Liver (tissue), 9 donors: ENCODE data around the gene SENP1. TPM values are rescaled to one million over a fixed set of nuclear protein-coding genes. Genes with fewer than 3 reads are reported as not detected.

Experiments used
- DNase-seq: peaks from one replicate; pipeline ENCODE4 v3.0.0-alpha.2; 2017; ENCODE audit warnings: low spot score
- H3K27ac ChIP-seq, 2 donors: one replicate each; pipeline ENCODE4 v1.7.0; 2013; ENCODE audit warnings: inconsistent platforms in 2 of 2, low read length in 2 of 2, control low read depth in 1 of 2, low read depth in 1 of 2, mild to moderate bottlenecking in 1 of 2
- H3K27me3 ChIP-seq, 4 donors: one replicate each; pipeline versions ENCODE4 v1.6.1 to v1.7.0; 2013; ENCODE audit warnings: low read length in 3 of 4, inconsistent platforms in 1 of 4, mild to moderate bottlenecking in 1 of 4, moderate library complexity in 1 of 4; ENCODE audit not compliant: control insufficient read depth in 4 of 4, insufficient read depth in 4 of 4
- H3K36me3 ChIP-seq, 4 donors: one replicate each; pipeline versions ENCODE4 v1.6.1 to v1.7.0; 2013; ENCODE audit warnings: low read length in 3 of 4, mild to moderate bottlenecking in 3 of 4, low read depth in 1 of 4, moderate library complexity in 1 of 4; ENCODE audit not compliant: control insufficient read depth in 4 of 4, insufficient read depth in 3 of 4
- H3K4me1 ChIP-seq, 4 donors: one replicate each; pipeline versions ENCODE4 v1.6.1 to v1.7.0; 2013; ENCODE audit warnings: low read length in 3 of 4, mild to moderate bottlenecking in 3 of 4, moderate library complexity in 1 of 4; ENCODE audit not compliant: control insufficient read depth in 4 of 4, insufficient read depth in 4 of 4
- H3K4me3 ChIP-seq, 3 donors: one replicate each; pipeline versions ENCODE4 v1.6.1 to v1.7.0; 2013; ENCODE audit warnings: low read length in 3 of 3, control low read depth in 1 of 3, low read depth in 1 of 3, mild to moderate bottlenecking in 1 of 3
- H3K9ac ChIP-seq, 2 donors: one replicate each; pipeline ENCODE4 v1.7.0; 2013; ENCODE audit warnings: low read length in 2 of 2, mild to moderate bottlenecking in 2 of 2, moderate library complexity in 2 of 2, control low read depth in 1 of 2, low read depth in 1 of 2
- H3K9me3 ChIP-seq, 4 donors: one replicate each; pipeline versions ENCODE4 v1.6.1 to v1.7.0; 2013; ENCODE audit warnings: low read length in 3 of 4; ENCODE audit not compliant: control insufficient read depth in 4 of 4
- EGR1 ChIP-seq, 2 donors: IDR thresholded peaks; 2 replicates each; pipeline ENCODE4 v1.6.1; 2016 to 2018; ENCODE audit warnings: antibody characterized with exemption in 2 of 2, low read depth in 2 of 2
- FOXA1 ChIP-seq: IDR thresholded peaks from 2 replicates; pipeline ENCODE4 v1.6.1; 2016; ENCODE audit warnings: antibody characterized with exemption
- GABPA ChIP-seq, 2 donors: IDR thresholded peaks in 1 of 2; conservative IDR thresholded peaks in 1 of 2; 2 replicates each; pipeline ENCODE4 v1.6.1; 2016; ENCODE audit warnings: antibody characterized with exemption in 2 of 2, mild to moderate bottlenecking in 1 of 2, moderate library complexity in 1 of 2
- HNF4G ChIP-seq: IDR thresholded peaks from 2 replicates; pipeline ENCODE4 v1.6.1; 2016; ENCODE audit warnings: antibody characterized with exemption
- JUND ChIP-seq, 2 donors: IDR thresholded peaks; 2 replicates each; pipeline ENCODE4 v1.6.1; 2016; ENCODE audit warnings: antibody characterized with exemption in 2 of 2
- MAX ChIP-seq: IDR thresholded peaks from 2 replicates; pipeline ENCODE4 v1.6.1; 2016; ENCODE audit warnings: antibody characterized with exemption
- NR2F2 ChIP-seq: IDR thresholded peaks from 2 replicates; pipeline ENCODE4 v1.6.1; 2016; ENCODE audit warnings: antibody characterized with exemption
- RAD21 ChIP-seq, 2 donors: IDR thresholded peaks; 2 replicates each; pipeline ENCODE4 v1.6.1; 2016; ENCODE audit warnings: antibody characterized with exemption in 2 of 2, mild to moderate bottlenecking in 2 of 2
- REST ChIP-seq: IDR thresholded peaks from 2 replicates; pipeline ENCODE4 v1.6.1; 2016; ENCODE audit warnings: antibody characterized with exemption, mild to moderate bottlenecking
- RXRA ChIP-seq, 2 donors: IDR thresholded peaks; 2 replicates each; pipeline ENCODE4 v1.6.1; 2017 to 2018; ENCODE audit warnings: antibody characterized with exemption in 2 of 2, mild to moderate bottlenecking in 1 of 2
- SP1 ChIP-seq: IDR thresholded peaks from 2 replicates; pipeline ENCODE4 v1.6.1; 2018; ENCODE audit warnings: antibody characterized with exemption, mild to moderate bottlenecking
- TAF1 ChIP-seq: conservative IDR thresholded peaks from 2 replicates; pipeline ENCODE4 v1.6.1; 2016; ENCODE audit warnings: antibody characterized with exemption, mild to moderate bottlenecking
- ZBTB33 ChIP-seq: IDR thresholded peaks from 2 replicates; pipeline ENCODE4 v1.6.1; 2016; ENCODE audit warnings: antibody characterized with exemption
- WGBS: extraction: QIAGEN DNeasy Blood & Tissue Kit; methylation state at CpG from one replicate; pipeline ENCODE4 v1.1.7; 2013; 5-methylcytosine and 5-hydroxymethylcytosine counted together
- polyA plus RNA-seq, 2 donors: library from polyadenylated mRNA; stranded (reverse) in 1 of 2; unstranded in 1 of 2; fragments of 200-250 nt in 1 of 2; fragments of >200 nt in 1 of 2; fragmentation: Nextera tagmentation in 1 of 2; extraction: Ambion mirVana in 1 of 2; gene quantifications; one replicate each; pipeline versions ENCODE4 v1.2.1 to v1.2.3, GENCODE V29; 2013 to 2015
- total RNA-seq, 2 donors: library from RNA; depleted of rRNA; stranded (reverse); fragments of >200 nt; gene quantifications; one replicate each; pipeline ENCODE4 v1.2.3, GENCODE V29; 2014
- donor health status: healthy.
- donor health status: healthy.
- donor health status: healthy.
- donor health status: healthy.
- donor health status: healthy.

Gene SENP1
- total and polyA plus RNA-seq, 4 donors = 1.4 to 11.7 (median 4.2) TPM

GRCh38 chr12:48044396-48044795 is 61.5 kb downstream of the SENP1 start:
- H3K36me3 ChIP-seq = peaks cover 5 to 45% (median 34%) of the 10 kb centered on the region in 4 donors
- no peak for DNase-seq
- H3K9me3 ChIP-seq = no peaks in the 10 kb centered on the region
- H3K27ac ChIP-seq = no peak overlapping the region
- no peak overlapping the region for H3K4me3 ChIP-seq
- H3K9ac ChIP-seq = no peak overlapping the region
- WGBS = 96% methylated on average over 7 of the region's 7 CpGs
- TF ChIP-seq REST (no peak), GABPA (IDR thresholded peaks at IDR 0.05 in 1 of 2, conservative IDR thresholded peaks at IDR 0.05 in 1 of 2) (no peak), MAX (no peak), FOXA1 (no peak), RXRA (IDR thresholded peaks at IDR 0.05) (no peak), JUND (IDR thresholded peaks at IDR 0.05) (no peak), TAF1 (no peak), HNF4G (no peak), RAD21 (IDR thresholded peaks at IDR 0.05) (no peak), ZBTB33 (no peak)
- no peaks in the 10 kb centered on the region for H3K4me1 ChIP-seq
- no peaks in the 10 kb centered on the region for H3K27me3 ChIP-seq

GRCh38 chr12:48043771-48044170 is 62.1 kb downstream of the SENP1 start:
- H3K36me3 ChIP-seq = peaks cover 4 to 40% (median 31%) of the 10 kb centered on the region in 4 donors
- TF ChIP-seq ZBTB33 = no peak
- TF ChIP-seq EGR1 (IDR thresholded peaks at IDR 0.05; ENCODE audit: low read depth in 2 of 2) = no peak
- TF ChIP-seq TAF1 = no peak
- no peak for TF ChIP-seq RAD21 (IDR thresholded peaks at IDR 0.05)
- no peak for TF ChIP-seq NR2F2
- TF ChIP-seq GABPA (IDR thresholded peaks at IDR 0.05 in 1 of 2, conservative IDR thresholded peaks at IDR 0.05 in 1 of 2) = no peak
- TF ChIP-seq JUND (IDR thresholded peaks at IDR 0.05) = no peak
- no peak for TF ChIP-seq RXRA (IDR thresholded peaks at IDR 0.05)
- TF ChIP-seq FOXA1 = no peak
- TF ChIP-seq HNF4G = no peak
- no peak for TF ChIP-seq SP1

More at GRCh38 chr12:48043771-48044170, 62.1 kb downstream of the SENP1 start:
- Histone ChIP-seq H3K9me3 (no peaks in the 10 kb centered on the region), H3K4me1 (no peaks in the 10 kb centered on the region), H3K27ac (no peak overlapping the region), H3K9ac (no peak overlapping the region), H3K27me3 (no peaks in the 10 kb centered on the region), H3K4me3 (no peak overlapping the region)
- WGBS = 92% methylated on average over 4 of the region's 4 CpGs
- no peak for DNase-seq
